Osteoblast (primary cell): Measurements from ENCODE around the gene MYO5B. TPM values are rescaled to one million over a fixed set of nuclear protein-coding genes. Genes with fewer than 3 reads are reported as not detected.

ENCODE experiments used
- DNase-seq: peaks from one replicate; pipeline ENCODE4 v3.0.0; 2011; ENCODE audit warnings: low spot score, mixed read lengths; ENCODE audit not compliant: insufficient read length; ENCODE audit errors: missing footprints
- H2AFZ ChIP-seq: 2 replicates; pipeline ENCODE4 v1.6.0; 2011; ENCODE audit warnings: mild to moderate bottlenecking, low read length
- H3K27ac ChIP-seq: 2 replicates; pipeline ENCODE4 v1.5.1; 2011; ENCODE audit warnings: mild to moderate bottlenecking, low read depth, low read length, moderate library complexity
- H3K27me3 ChIP-seq: 2 replicates; pipeline ENCODE4 v1.6.0; 2012; ENCODE audit warnings: mild to moderate bottlenecking, control low read depth, inconsistent platforms, low read length, moderate library complexity; ENCODE audit not compliant: insufficient read depth
- H3K36me3 ChIP-seq: 2 replicates; pipeline ENCODE4 v1.5.1; 2011; ENCODE audit warnings: mild to moderate bottlenecking, low read length, control low read depth, moderate library complexity; ENCODE audit not compliant: insufficient read depth
- H3K4me1 ChIP-seq: 2 replicates; pipeline ENCODE4 v1.5.1; 2011; ENCODE audit warnings: mild to moderate bottlenecking, low read length, control low read depth, moderate library complexity; ENCODE audit not compliant: insufficient read depth
- H3K4me2 ChIP-seq: 2 replicates; pipeline ENCODE4 v1.6.0; 2011; ENCODE audit warnings: mild to moderate bottlenecking, low read length; ENCODE audit not compliant: insufficient read depth
- H3K4me3 ChIP-seq: fragments of 200-600 bp; sonication (generic); 3 replicates; pipeline ENCODE4 v1.5.1; 2012; ENCODE audit warnings: mild to moderate bottlenecking, low read length, inconsistent platforms; ENCODE audit not compliant: insufficient read depth
- H3K79me2 ChIP-seq: 2 replicates; pipeline ENCODE4 v1.6.0; 2012; ENCODE audit warnings: mild to moderate bottlenecking, low read length, control low read depth, inconsistent platforms; ENCODE audit not compliant: insufficient read depth
- H3K9me3 ChIP-seq: 2 replicates; pipeline ENCODE4 v1.5.1; 2011; ENCODE audit warnings: low read depth, low read length, control low read depth
- H4K20me1 ChIP-seq: 2 replicates; pipeline ENCODE4 v1.6.0; 2012; ENCODE audit warnings: mild to moderate bottlenecking, low read length, control low read depth; ENCODE audit not compliant: insufficient read depth
- total RNA-seq: library from RNA; depleted of rRNA; stranded (reverse); fragments of >200 nt; gene quantifications from 2 replicates; pipeline ENCODE4 v1.2.3, GENCODE V29; 2012
- TF ChIP-seq, protein P1 (sequence below): IDR thresholded peaks from 2 replicates; pipeline ENCODE4 v1.5.1; 2011; ENCODE audit warnings: mild to moderate bottlenecking, low read depth, low read length, moderate library complexity; ENCODE audit errors: extremely low read depth

MYO5B gene
- total RNA-seq, 1 donor = 0.36 TPM

- TF ChIP-seq, protein P1, sequence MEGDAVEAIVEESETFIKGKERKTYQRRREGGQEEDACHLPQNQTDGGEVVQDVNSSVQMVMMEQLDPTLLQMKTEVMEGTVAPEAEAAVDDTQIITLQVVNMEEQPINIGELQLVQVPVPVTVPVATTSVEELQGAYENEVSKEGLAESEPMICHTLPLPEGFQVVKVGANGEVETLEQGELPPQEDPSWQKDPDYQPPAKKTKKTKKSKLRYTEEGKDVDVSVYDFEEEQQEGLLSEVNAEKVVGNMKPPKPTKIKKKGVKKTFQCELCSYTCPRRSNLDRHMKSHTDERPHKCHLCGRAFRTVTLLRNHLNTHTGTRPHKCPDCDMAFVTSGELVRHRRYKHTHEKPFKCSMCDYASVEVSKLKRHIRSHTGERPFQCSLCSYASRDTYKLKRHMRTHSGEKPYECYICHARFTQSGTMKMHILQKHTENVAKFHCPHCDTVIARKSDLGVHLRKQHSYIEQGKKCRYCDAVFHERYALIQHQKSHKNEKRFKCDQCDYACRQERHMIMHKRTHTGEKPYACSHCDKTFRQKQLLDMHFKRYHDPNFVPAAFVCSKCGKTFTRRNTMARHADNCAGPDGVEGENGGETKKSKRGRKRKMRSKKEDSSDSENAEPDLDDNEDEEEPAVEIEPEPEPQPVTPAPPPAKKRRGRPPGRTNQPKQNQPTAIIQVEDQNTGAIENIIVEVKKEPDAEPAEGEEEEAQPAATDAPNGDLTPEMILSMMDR = no peak
- no peak overlapping the region for H3K4me3 ChIP-seq
- no peaks in the 10 kb centered on the region for H3K4me1 ChIP-seq
- H3K4me2 ChIP-seq = no peak overlapping the region
- H3K36me3 ChIP-seq = no peaks in the 10 kb centered on the region
- no peaks in the 10 kb centered on the region for H3K9me3 ChIP-seq
- H4K20me1 ChIP-seq = no peaks in the 10 kb centered on the region
- no peak overlapping the region for H3K27ac ChIP-seq
- no peak overlapping the region for H2AFZ ChIP-seq
- H3K27me3 ChIP-seq = peaks cover 3% of the 10 kb centered on the region
- no peak for DNase-seq
- H3K79me2 ChIP-seq = no peaks in the 10 kb centered on the region
Observed at GRCh38 chr18:49931179-49931578, 263.8 kb downstream of the MYO5B start.

DNA sequence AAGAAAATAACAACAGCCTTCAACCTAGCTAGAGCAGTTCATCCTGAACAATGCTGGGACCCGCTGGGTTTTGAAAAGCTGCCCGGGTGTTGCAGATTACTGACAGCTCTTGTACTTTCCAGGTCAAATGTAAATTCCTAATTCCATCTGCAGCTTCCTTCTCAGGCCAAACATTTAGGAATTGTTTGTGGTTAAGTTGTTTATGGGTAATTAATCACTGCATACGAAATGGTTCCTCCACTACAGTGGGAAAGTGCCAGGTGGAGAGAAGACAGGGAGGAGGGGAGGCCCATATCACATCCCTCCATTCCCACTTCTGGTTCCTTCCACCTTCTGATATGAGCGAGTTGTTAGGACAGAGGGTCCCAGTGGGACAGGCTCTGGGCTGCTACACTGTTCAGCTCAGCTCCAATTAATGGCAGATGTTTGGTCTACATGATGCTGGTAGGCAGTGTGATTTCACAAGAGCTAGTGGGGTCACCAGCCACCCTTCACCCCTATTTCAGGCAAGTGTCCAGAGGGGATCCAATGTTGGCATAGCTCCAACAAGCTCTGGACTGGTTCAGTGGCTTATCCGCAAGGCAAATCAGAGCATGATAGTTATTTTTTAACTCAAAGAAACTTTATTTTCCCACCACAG lies 268.7 kb downstream of the MYO5B start:
- H3K36me3 ChIP-seq = no peaks in the 10 kb centered on the region
- no peak overlapping the region for H3K27ac ChIP-seq
- no peak overlapping the region for H3K4me3 ChIP-seq
- no peak overlapping the region for H2AFZ ChIP-seq
- H4K20me1 ChIP-seq = no peaks in the 10 kb centered on the region
- no peaks in the 10 kb centered on the region for H3K4me1 ChIP-seq
- no peaks in the 10 kb centered on the region for H3K79me2 ChIP-seq
- no peaks in the 10 kb centered on the region for H3K9me3 ChIP-seq
- H3K4me2 ChIP-seq = no peak overlapping the region
- H3K27me3 ChIP-seq = peaks cover 8% of the 10 kb centered on the region
- TF ChIP-seq, protein P1 = no peak
- no peak for DNase-seq

- no peak overlapping the region for H3K4me3 ChIP-seq
- no peaks in the 10 kb centered on the region for H3K9me3 ChIP-seq
- TF ChIP-seq, protein P1 = no peak
- no peak overlapping the region for H3K4me2 ChIP-seq
- H3K79me2 ChIP-seq = no peaks in the 10 kb centered on the region
- H3K27me3 ChIP-seq = peaks cover 15% of the 10 kb centered on the region
- no peak for DNase-seq
- H3K27ac ChIP-seq = no peak overlapping the region
- H2AFZ ChIP-seq = no peak overlapping the region
- H4K20me1 ChIP-seq = no peaks in the 10 kb centered on the region
- H3K36me3 ChIP-seq = no peaks in the 10 kb centered on the region
- no peaks in the 10 kb centered on the region for H3K4me1 ChIP-seq
Observed at GRCh38 chr18:49924293-49924983, 270.5 kb downstream of the MYO5B start.

- DNase-seq = no peak
- Histone ChIP-seq H3K27ac (no peak overlapping the region), H3K4me2 (no peak overlapping the region), H3K4me3 (no peak overlapping the region), H3K9me3 (no peaks in the 10 kb centered on the region), H3K36me3 (no peaks in the 10 kb centered on the region), H3K4me1 (no peaks in the 10 kb centered on the region), H3K27me3 (peaks cover 15% of the 10 kb centered on the region), H4K20me1 (no peaks in the 10 kb centered on the region), H3K79me2 (no peaks in the 10 kb centered on the region), H2AFZ (no peak overlapping the region)
- TF ChIP-seq, protein P1 = no peak
Observed at GRCh38 chr18:49922228-49922627, 272.7 kb downstream of the MYO5B start.
